ENCODE measurements around the gene GOLPH3L.

DNA sequence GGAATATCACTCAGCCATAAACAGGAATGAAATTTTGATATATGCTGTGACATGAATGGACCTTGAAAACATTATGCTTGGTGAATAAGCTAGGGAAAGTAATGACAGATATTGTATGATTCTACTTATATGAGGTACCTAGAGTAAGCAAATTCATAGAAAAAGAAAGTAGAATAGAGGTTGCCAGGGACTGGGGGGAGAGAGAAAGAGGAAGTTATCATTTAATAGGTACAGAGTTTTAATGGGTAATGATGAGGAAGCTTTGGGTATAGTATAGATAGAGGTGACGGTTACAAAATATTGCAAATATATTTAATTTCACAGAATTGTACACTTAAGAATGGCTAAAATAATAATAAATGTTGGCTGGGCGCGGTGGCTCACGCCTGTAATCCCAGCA is 36.4 kb downstream of the GOLPH3L start:
- TF ChIP-seq, protein P1, sequence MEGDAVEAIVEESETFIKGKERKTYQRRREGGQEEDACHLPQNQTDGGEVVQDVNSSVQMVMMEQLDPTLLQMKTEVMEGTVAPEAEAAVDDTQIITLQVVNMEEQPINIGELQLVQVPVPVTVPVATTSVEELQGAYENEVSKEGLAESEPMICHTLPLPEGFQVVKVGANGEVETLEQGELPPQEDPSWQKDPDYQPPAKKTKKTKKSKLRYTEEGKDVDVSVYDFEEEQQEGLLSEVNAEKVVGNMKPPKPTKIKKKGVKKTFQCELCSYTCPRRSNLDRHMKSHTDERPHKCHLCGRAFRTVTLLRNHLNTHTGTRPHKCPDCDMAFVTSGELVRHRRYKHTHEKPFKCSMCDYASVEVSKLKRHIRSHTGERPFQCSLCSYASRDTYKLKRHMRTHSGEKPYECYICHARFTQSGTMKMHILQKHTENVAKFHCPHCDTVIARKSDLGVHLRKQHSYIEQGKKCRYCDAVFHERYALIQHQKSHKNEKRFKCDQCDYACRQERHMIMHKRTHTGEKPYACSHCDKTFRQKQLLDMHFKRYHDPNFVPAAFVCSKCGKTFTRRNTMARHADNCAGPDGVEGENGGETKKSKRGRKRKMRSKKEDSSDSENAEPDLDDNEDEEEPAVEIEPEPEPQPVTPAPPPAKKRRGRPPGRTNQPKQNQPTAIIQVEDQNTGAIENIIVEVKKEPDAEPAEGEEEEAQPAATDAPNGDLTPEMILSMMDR (IDR thresholded peaks at IDR 0.05) = no peak
- no peak for TF ChIP-seq PHF8 (IDR thresholded peaks at IDR 0.05; ENCODE audit: borderline replicate concordance, low read depth)
- TF ChIP-seq POLR2A (IDR thresholded peaks at IDR 0.05; ENCODE audit: low read length) = no peak
- TF ChIP-seq, protein P2, sequence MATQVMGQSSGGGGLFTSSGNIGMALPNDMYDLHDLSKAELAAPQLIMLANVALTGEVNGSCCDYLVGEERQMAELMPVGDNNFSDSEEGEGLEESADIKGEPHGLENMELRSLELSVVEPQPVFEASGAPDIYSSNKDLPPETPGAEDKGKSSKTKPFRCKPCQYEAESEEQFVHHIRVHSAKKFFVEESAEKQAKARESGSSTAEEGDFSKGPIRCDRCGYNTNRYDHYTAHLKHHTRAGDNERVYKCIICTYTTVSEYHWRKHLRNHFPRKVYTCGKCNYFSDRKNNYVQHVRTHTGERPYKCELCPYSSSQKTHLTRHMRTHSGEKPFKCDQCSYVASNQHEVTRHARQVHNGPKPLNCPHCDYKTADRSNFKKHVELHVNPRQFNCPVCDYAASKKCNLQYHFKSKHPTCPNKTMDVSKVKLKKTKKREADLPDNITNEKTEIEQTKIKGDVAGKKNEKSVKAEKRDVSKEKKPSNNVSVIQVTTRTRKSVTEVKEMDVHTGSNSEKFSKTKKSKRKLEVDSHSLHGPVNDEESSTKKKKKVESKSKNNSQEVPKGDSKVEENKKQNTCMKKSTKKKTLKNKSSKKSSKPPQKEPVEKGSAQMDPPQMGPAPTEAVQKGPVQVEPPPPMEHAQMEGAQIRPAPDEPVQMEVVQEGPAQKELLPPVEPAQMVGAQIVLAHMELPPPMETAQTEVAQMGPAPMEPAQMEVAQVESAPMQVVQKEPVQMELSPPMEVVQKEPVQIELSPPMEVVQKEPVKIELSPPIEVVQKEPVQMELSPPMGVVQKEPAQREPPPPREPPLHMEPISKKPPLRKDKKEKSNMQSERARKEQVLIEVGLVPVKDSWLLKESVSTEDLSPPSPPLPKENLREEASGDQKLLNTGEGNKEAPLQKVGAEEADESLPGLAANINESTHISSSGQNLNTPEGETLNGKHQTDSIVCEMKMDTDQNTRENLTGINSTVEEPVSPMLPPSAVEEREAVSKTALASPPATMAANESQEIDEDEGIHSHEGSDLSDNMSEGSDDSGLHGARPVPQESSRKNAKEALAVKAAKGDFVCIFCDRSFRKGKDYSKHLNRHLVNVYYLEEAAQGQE (IDR thresholded peaks at IDR 0.05) = no peak
- TF ChIP-seq, protein P3, sequence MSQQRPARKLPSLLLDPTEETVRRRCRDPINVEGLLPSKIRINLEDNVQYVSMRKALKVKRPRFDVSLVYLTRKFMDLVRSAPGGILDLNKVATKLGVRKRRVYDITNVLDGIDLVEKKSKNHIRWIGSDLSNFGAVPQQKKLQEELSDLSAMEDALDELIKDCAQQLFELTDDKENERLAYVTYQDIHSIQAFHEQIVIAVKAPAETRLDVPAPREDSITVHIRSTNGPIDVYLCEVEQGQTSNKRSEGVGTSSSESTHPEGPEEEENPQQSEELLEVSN (IDR thresholded peaks at IDR 0.05; ENCODE audit: borderline replicate concordance, low read depth) = no peak
- TF ChIP-seq GATA3 (IDR thresholded peaks at IDR 0.05; ENCODE audit: borderline replicate concordance) = no peak
- no peak for TF ChIP-seq NPAS2 (CRISPR knock-in tag; IDR thresholded peaks at IDR 0.05; ENCODE audit: borderline replicate concordance)
- TF ChIP-seq SMC3 (IDR thresholded peaks at IDR 0.05) = no peak
- no peak for TF ChIP-seq HDAC2 (IDR thresholded peaks at IDR 0.05)

Data from A549 (cell line).